Gastroesophageal sphincter (tissue), 3 donors: ENCODE data around the gene FSTL1.

Source experiments
- CTCF ChIP-seq, 4 experiments: fragments of 200-600 bp in 2 of 4; fragments of 450-650 bp in 2 of 4; sonication (generic) in 1 of 4; IDR thresholded peaks; one replicate each; pipeline ENCODE4 v1.5.1; 2017 to 2019; ENCODE audit warnings: antibody characterized with exemption in 4 of 4, mild to moderate bottlenecking in 2 of 4, moderate library complexity in 2 of 4
- POLR2AphosphoS5 ChIP-seq: sonication (generic); formaldehyde crosslinking; IDR thresholded peaks from one replicate; pipeline ENCODE4 v1.6.1; 2017; ENCODE audit warnings: antibody characterized with exemption

- TF ChIP-seq CTCF (IDR thresholded peaks at IDR 0.05), result no peak
- TF ChIP-seq POLR2AphosphoS5, result no peak
Observed at GRCh38 chr3:120473896-120474675, 23.3 kb upstream of the FSTL1 start.
